GM12891 (cell line): ENCODE measurements around the gene CHMP2A.

Experiments used
- POLR2A ChIP-seq: IDR thresholded peaks from 2 replicates; pipeline ENCODE4 v1.6.1; 2011; ENCODE audit warnings: low read depth, low read length, control low read depth
- TAF1 ChIP-seq: IDR thresholded peaks from 2 replicates; pipeline ENCODE4 v1.6.1; 2011; ENCODE audit warnings: low read depth, low read length, control low read depth

DNA sequence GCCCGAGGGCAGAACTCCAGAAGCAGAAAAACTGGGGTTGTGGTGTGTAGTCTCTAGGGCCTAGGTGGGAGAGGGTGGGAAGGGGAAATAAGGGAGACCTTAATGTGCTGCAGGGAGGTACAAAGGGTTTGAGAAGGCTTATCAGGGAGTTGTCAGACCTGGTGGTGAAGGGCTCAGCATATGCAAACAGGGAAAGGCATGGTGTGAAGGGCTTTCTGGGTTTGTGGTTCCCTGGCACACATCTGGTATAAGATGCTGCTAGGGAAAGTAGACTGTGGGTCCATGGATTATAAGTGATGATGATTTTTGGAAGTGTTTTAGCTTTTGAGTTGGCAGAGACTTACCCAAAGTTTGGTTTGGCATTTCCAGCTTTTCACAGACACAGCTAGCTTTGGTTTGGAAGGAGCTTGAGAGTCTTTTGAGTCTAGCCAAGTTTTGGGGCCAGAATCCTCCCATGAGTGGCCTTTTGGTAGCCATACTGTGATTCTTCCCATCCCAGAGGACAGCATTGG lies 8.8 kb downstream of the CHMP2A start:
- TF ChIP-seq POLR2A (no peak), TAF1 (no peak)
